DMS153 treated with DMSO at 0.1 percent for 48 hours (cell line): Measurements from ENCODE around the gene TRMT1.
"Not testable (repeated sequence)": the region's sequence is repeated elsewhere in the genome, so short reads cannot be mapped to it uniquely, and the experiment has no call there.

Source experiments
- DNase-seq: peaks from one replicate; lab custom pipeline; 2025; ENCODE audit not compliant: unreplicated experiment; lab: John Stamatoyannopoulos, UW

Gene TRMT1

GRCh38 chr19:13150931-13151604 is 34.5 kb upstream of the TRMT1 start:
- no peak for DNase-seq

GRCh38 chr19:13150187-13150930 is 33.8 kb upstream of the TRMT1 start, which contains the start of the genes IER2 and STX10:
IER2 (plus strand) TSS chr19:13150411; CDS start chr19:13153187, 2,776 bp downstream.
STX10 (minus strand) TSS chr19:13150375; CDS start chr19:13150173, 202 bp downstream.
- DNase-seq, result peak; percentile 89

- peak; percentile 8 for DNase-seq
These were observed 33.2 kb upstream of the TRMT1 start for GRCh38 chr19:13149628-13150186.

GRCh38 chr19:13149173-13149627 is 32.7 kb upstream of the TRMT1 start:
- not testable (repeated sequence) for DNase-seq

- DNase-seq, result no peak
These were observed 30.4 kb upstream of the TRMT1 start for GRCh38 chr19:13146763-13147563.

- no peak for DNase-seq
These were observed 23.2 kb upstream of the TRMT1 start for GRCh38 chr19:13139633-13140311.

- DNase-seq, result no peak
These were observed 22.3 kb upstream of the TRMT1 start for GRCh38 chr19:13138916-13139198.

- no peak for DNase-seq
These were observed 21.8 kb upstream of the TRMT1 start for GRCh38 chr19:13138171-13138915.

GRCh38 chr19:13137290-13137794 is 20.8 kb upstream of the TRMT1 start:
- no peak for DNase-seq

- DNase-seq, result no peak
These were observed 18.8 kb upstream of the TRMT1 start for GRCh38 chr19:13135068-13136062.

GRCh38 chr19:13134626-13135025 is 18.1 kb upstream of the TRMT1 start:
- DNase-seq, result no peak

- no peak for DNase-seq
These were observed 16.8 kb upstream of the TRMT1 start for GRCh38 chr19:13133241-13133870.

GRCh38 chr19:13132471-13133180 is 16.1 kb upstream of the TRMT1 start:
- DNase-seq, result no peak

- DNase-seq, result no peak
These were observed 14.4 kb upstream of the TRMT1 start for GRCh38 chr19:13130886-13131490.

- DNase-seq, result no peak
These were observed 12.8 kb upstream of the TRMT1 start for GRCh38 chr19:13129384-13129783.

GRCh38 chr19:13128583-13128982 is 12.0 kb upstream of the TRMT1 start:
- no peak for DNase-seq
